HL-60 (cell line): ENCODE measurements around the gene SIGMAR1.

Source experiments
- DNase-seq, 2 experiments: peaks; one replicate each; pipeline ENCODE4 v3.0.0-alpha.2; 2010 to 2020; ENCODE audit warnings: low read depth in 1 of 2, low spot score in 1 of 2
- H3K27ac ChIP-seq: fragments of 250-450 bp; sonication (Bioruptor Pico); replicated peaks from 2 replicates; pipeline ENCODE4 v1.5.1; 2020; ENCODE audit warnings: mild to moderate bottlenecking, moderate library complexity
- H3K27me3 ChIP-seq: fragments of 250-450 bp; sonication (Bioruptor Pico); 2 replicates; pipeline ENCODE4 v1.5.1; 2021; ENCODE audit warnings: mild to moderate bottlenecking, moderate library complexity; ENCODE audit not compliant: insufficient read depth, poor library complexity, severe bottlenecking
- H3K4me3 ChIP-seq: replicated peaks from 2 replicates; pipeline ENCODE4 v1.5.1; 2011; ENCODE audit warnings: mild to moderate bottlenecking, control low read depth, low read length; ENCODE audit not compliant: insufficient read depth
- CTCF ChIP-seq: IDR thresholded peaks from one replicate; pipeline ENCODE4 v1.5.1; 2011; ENCODE audit warnings: low read length, control low read depth, inconsistent platforms; ENCODE audit not compliant: insufficient read depth
- GABPA ChIP-seq: IDR thresholded peaks from 2 replicates; pipeline ENCODE4 v1.6.1; 2012; ENCODE audit warnings: low read depth
- POLR2AphosphoS5 ChIP-seq: IDR thresholded peaks from 2 replicates; pipeline ENCODE4 v1.6.1; 2012; ENCODE audit warnings: low read depth
- REST ChIP-seq: IDR thresholded peaks from 2 replicates; pipeline ENCODE4 v1.6.1; 2012; ENCODE audit warnings: low read depth; ENCODE audit not compliant: insufficient replicate concordance
- SPI1 ChIP-seq: IDR thresholded peaks from 2 replicates; pipeline ENCODE4 v1.6.1; 2012; ENCODE audit warnings: low read depth, mild to moderate bottlenecking, borderline replicate concordance

The SIGMAR1 gene

DNA sequence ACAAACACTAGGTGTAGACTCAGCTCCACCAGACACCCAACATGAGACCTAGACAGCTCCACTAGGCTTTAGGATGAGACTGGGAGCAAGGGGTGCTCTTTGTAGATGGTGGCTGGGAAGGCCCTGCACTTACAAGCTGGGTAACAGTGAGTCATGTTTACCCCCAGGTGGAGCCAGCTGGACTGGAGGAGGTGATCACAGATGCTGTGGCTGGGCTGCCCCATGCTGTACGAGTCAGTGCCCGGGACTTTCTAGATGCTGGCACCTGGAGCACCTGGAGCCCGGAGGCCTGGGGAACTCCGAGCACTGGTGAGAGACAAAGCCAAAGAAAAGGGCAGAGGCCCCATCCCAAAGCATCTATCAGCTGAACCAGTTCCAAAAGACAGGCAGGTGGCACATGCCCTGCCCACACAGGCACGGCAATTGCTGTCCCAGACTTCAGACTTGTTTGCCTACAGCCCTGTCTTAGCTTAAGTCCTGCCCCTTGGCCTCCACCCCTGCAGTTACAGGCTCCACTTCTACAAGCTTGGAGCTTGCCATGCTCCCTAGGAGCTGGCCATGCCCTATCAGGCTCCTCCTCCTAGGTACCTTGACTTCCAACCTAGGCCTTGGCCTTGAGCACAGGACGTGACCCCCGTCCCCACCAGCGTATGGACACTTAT lies 22.1 kb upstream of the SIGMAR1 start:
- H3K27ac ChIP-seq = no peak overlapping the region
- H3K27me3 ChIP-seq = no peaks in the 10 kb centered on the region
- no peak for DNase-seq
- H3K4me3 ChIP-seq = no peak overlapping the region
- no peak for TF ChIP-seq GABPA
- no peak for TF ChIP-seq CTCF
- no peak for TF ChIP-seq REST
- no peak for TF ChIP-seq POLR2AphosphoS5
- TF ChIP-seq SPI1 = no peak

DNA sequence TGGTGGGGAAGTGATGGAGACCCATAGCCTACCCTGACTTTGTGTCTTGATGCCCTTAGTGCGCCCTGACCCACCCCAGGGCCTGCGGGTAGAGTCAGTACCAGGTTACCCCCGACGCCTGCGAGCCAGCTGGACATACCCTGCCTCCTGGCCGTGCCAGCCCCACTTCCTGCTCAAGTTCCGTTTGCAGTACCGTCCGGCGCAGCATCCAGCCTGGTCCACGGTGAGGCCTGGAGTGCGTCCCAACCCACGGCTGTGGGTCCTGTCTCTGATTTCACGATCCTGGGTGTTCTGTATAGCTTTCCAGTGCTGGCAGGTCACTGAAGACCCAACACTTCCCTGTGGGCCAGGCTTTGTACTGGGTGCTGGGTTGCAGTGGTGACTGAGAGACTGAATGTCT lies 20.9 kb upstream of the SIGMAR1 start:
- no peak for DNase-seq

More for the DNA sequence above, 20.9 kb upstream of the SIGMAR1 start:
- H3K4me3 ChIP-seq = no peak overlapping the region
- no peak overlapping the region for H3K27ac ChIP-seq
- TF ChIP-seq POLR2AphosphoS5 (no peak), SPI1 (no peak), GABPA (no peak), CTCF (no peak), REST (no peak)
- H3K27me3 ChIP-seq = no peaks in the 10 kb centered on the region
